Esophagus muscularis mucosa (tissue), 4 donors: ENCODE measurements around the gene RRP36. TPM values are rescaled to one million over a fixed set of nuclear protein-coding genes. Genes with fewer than 3 reads are reported as not detected.
A peak's percentile ranks its signal among the peaks of the same experiment; 100 is the strongest.

Source experiments
- DNase-seq: peaks from one replicate; pipeline ENCODE4 v3.0.0-alpha.2; 2017; ENCODE audit errors: extremely low spot score
- H3K27ac ChIP-seq, 4 donors: fragments of 200-600 bp; sonication (generic); replicated peaks in 1 of 4; 1 replicate in 3 of 4; 2 replicates in 1 of 4; pipeline ENCODE4 v1.5.1; 2016 to 2019; ENCODE audit warnings: mild to moderate bottlenecking in 1 of 4
- H3K27me3 ChIP-seq, 4 donors: fragments of 200-600 bp; sonication (generic); one replicate each; pipeline versions ENCODE4 v1.5.1 to v1.6.0; 2016 to 2019
- H3K36me3 ChIP-seq, 4 donors: fragments of 200-600 bp; sonication (generic); one replicate each; pipeline ENCODE4 v1.5.1; 2016 to 2019
- H3K4me1 ChIP-seq, 4 donors: fragments of 200-600 bp; sonication (generic); one replicate each; pipeline ENCODE4 v1.5.1; 2016 to 2019
- H3K4me3 ChIP-seq, 4 donors: fragments of 200-600 bp; sonication (generic); 1 replicate in 2 of 4; 2 replicates in 2 of 4; pipeline ENCODE4 v1.5.1; 2016 to 2019; ENCODE audit warnings: mild to moderate bottlenecking in 4 of 4, moderate library complexity in 1 of 4
- H3K9me3 ChIP-seq, 4 donors: fragments of 200-600 bp; sonication (generic); 1 replicate in 3 of 4; 2 replicates in 1 of 4; pipeline ENCODE4 v1.5.1; 2016 to 2019
- CTCF ChIP-seq, 3 experiments: fragments of 200-600 bp in 2 of 3; fragments of 450-650 bp in 1 of 3; sonication (generic) in 2 of 3; IDR thresholded peaks; one replicate each; pipeline ENCODE4 v1.5.1; 2017 to 2019; ENCODE audit warnings: antibody characterized with exemption in 3 of 3, mild to moderate bottlenecking in 2 of 3, moderate library complexity in 1 of 3
- EP300 ChIP-seq: sonication (generic); formaldehyde crosslinking; IDR thresholded peaks from one replicate; pipeline ENCODE4 v1.6.1; 2017; ENCODE audit warnings: antibody characterized with exemption
- POLR2A ChIP-seq: fragments of 450-650 bp; IDR thresholded peaks from one replicate; pipeline ENCODE4 v1.6.1; 2017; ENCODE audit warnings: antibody characterized with exemption, moderate library complexity, mild to moderate bottlenecking, low read depth
- POLR2AphosphoS5 ChIP-seq, 2 donors: sonication (generic); formaldehyde crosslinking; IDR thresholded peaks; one replicate each; pipeline ENCODE4 v1.6.1; 2017; ENCODE audit warnings: antibody characterized with exemption in 2 of 2
- WGBS: methylation state at CpG from one replicate; pipeline ENCODE4 v1.1.5; 2018; 5-methylcytosine and 5-hydroxymethylcytosine counted together
- intact Hi-C: fragments of 100-400 bp; cut with DNase I; formaldehyde crosslinking; loops from one replicate; pipeline ENCODE4 v1.15.1; 2023
- total RNA-seq, 4 donors: library from RNA; depleted of rRNA; stranded (reverse); fragments of >200 nt; gene quantifications; one replicate each; pipeline versions ENCODE4 v1.1.0 to v1.2.1, GENCODE V29; 2016

RRP36 gene
- total RNA-seq, 4 donors from 2014 or later, result 43.2 to 65.2 (median 51.4) TPM

- Histone ChIP-seq H3K4me3 (peak within 1 kb of the TSS; percentile 77 to 84 (median 81)), H3K9me3 (no peaks in the 10 kb centered on the region), H3K36me3 (peaks cover 24 to 57% (median 53%) of the 10 kb centered on the region in 4 donors), H3K4me1 (peaks cover 46 to 58% (median 53%) of the 10 kb centered on the region in 4 donors), H3K27me3 (no peaks in the 10 kb centered on the region), H3K27ac (peak within 1 kb of the TSS; percentile 85 to 87 (median 86))
- WGBS, result 0% methylated on average over 38 of the region's 51 CpGs
- peak; percentile 100 for DNase-seq
- intact Hi-C loops, result loop anchor here (5.0 to 10.0 kb wide), 2 partner anchors 109 to 128 kb away; no protein-coding TSS in a partner anchor
- peak in 1 of 3 experiments; percentile 20 for TF ChIP-seq CTCF (IDR thresholded peaks at IDR 0.05)
- no peak for TF ChIP-seq POLR2A
- TF ChIP-seq POLR2AphosphoS5 (IDR thresholded peaks at IDR 0.05), result peak; percentile 86 to 98
- TF ChIP-seq EP300, result no peak
These were observed 7.5 kb upstream of the RRP36 start, which contains the start of the genes KLHDC3 and MEA1 for GRCh38 chr6:43013843-43014433. Gene KLHDC3 (plus strand): TSS chr6:43014249. CDS start chr6:43017193, 2,944 bp downstream. Gene MEA1 (minus strand): TSS chr6:43013946. CDS start chr6:43013813, 133 bp downstream.

DNA sequence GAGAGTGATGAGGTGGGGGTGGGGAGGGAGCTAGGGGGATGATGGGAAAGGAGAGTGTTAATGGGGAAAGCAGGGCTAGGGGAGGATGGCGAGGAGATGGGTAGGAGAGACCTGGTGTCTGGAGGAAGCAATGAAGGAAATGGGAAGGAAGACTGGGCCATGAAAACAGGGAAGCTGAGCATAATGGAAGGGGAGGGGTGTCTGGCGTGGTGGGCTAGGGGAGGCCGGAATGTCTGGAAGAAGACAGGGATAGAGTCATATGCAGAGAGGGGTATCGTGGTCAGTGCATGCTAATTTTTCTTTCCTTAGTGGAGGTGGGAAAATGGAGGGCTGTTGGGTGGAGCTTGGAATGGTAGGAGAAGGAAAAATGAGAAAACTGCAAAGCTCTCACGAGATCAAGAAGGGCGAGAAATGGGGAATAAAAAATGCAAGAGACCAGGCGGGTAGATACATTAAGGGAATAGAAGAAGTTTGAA lies 7.0 kb upstream of the RRP36 start:
- TF ChIP-seq POLR2A, result no peak
- TF ChIP-seq EP300, result no peak
- no peak for TF ChIP-seq CTCF (IDR thresholded peaks at IDR 0.05)
- TF ChIP-seq POLR2AphosphoS5 (IDR thresholded peaks at IDR 0.05), result no peak
- Histone ChIP-seq H3K36me3 (peaks cover 26 to 57% (median 53%) of the 10 kb centered on the region in 4 donors), H3K4me3 (peak overlapping the region; percentile 77 to 84 (median 81)), H3K9me3 (no peaks in the 10 kb centered on the region), H3K27ac (peak overlapping the region; percentile 85 to 87 (median 85)), H3K4me1 (peaks cover 46 to 58% (median 53%) of the 10 kb centered on the region in 4 donors), H3K27me3 (no peaks in the 10 kb centered on the region)
- no peak for DNase-seq
- under 1% methylated on average over 7 of the region's 7 CpGs for WGBS
- intact Hi-C loops, result loop anchor here (5.0 to 10.0 kb wide), 2 partner anchors 110 to 128 kb away; no protein-coding TSS in a partner anchor

DNA sequence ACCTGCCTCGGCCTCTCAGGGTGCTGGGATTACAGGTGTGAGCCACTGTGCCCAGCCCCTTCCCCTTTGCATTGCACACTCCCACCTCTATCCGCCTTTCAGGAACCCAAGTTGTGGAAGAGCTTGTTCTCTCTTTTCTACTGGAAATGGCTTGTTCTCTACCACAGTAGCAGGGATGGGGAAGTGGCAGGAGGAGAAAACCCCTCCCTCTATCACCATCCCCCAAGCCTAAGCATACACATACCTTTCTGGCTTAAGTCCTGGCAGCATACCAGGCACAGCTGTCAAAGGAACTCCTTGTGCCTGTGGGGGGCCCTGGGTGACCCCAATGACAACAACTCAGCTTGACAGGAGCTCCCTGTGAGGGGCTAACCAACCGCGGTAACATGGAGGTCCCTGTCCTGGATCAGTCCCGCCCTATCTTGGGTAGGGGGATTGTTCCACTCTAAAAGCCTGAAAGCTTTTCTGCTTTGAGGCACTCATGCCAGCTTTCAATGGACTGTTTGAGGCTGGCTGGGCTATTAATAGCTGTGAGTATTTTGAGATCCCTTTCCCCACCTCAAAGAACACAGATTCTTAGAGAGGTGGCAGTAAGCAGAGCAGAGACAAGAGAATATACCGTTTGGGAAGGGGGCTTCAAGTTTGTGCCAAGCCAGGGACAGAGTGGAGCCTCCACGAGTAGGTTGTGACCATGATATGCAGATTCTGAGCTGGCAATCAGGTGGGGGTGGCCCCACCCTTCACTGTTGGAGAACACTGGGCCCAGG lies 5.1 kb upstream of the RRP36 start:
- no peaks in the 10 kb centered on the region for H3K9me3 ChIP-seq
- WGBS, result 63% methylated on average over 7 of the region's 7 CpGs
- peaks cover 12 to 50% (median 46%) of the 10 kb centered on the region in 4 donors for H3K36me3 ChIP-seq
- TF ChIP-seq POLR2A (no peak), CTCF (IDR thresholded peaks at IDR 0.05) (no peak), EP300 (no peak), POLR2AphosphoS5 (IDR thresholded peaks at IDR 0.05) (no peak)
- H3K4me1 ChIP-seq, result peaks cover 55 to 75% (median 62%) of the 10 kb centered on the region in 4 donors
- no peaks in the 10 kb centered on the region for H3K27me3 ChIP-seq
- peak overlapping the region; percentile 52 to 87 (median 74) for H3K27ac ChIP-seq
- intact Hi-C loops, result loop anchor here (5.0 to 10.0 kb wide), 2 partner anchors 36 to 112 kb away; partner anchors contain the start of gene CUL7
- H3K4me3 ChIP-seq, result peak overlapping the region in 3 of 4 donors; percentile 16 to 40 (median 22)
- no peak for DNase-seq

- intact Hi-C loops, result loop anchor here (5.0 to 10.0 kb wide), 2 partner anchors 35 to 112 kb away; partner anchors contain the start of gene CUL7
- Histone ChIP-seq H3K4me1 (peaks cover 55 to 72% (median 60%) of the 10 kb centered on the region in 4 donors), H3K36me3 (peaks cover 12 to 44% (median 40%) of the 10 kb centered on the region in 4 donors), H3K27ac (peak overlapping the region; percentile 52 to 87 (median 74)), H3K27me3 (no peaks in the 10 kb centered on the region), H3K9me3 (no peaks in the 10 kb centered on the region), H3K4me3 (peak overlapping the region in 3 of 4 donors; percentile 16 to 40 (median 22))
- TF ChIP-seq POLR2A (no peak), CTCF (IDR thresholded peaks at IDR 0.05) (no peak), EP300 (no peak)
- WGBS, result 83% methylated on average over 6 of the region's 12 CpGs
- no peak for DNase-seq
These were observed 4.5 kb upstream of the RRP36 start for GRCh38 chr6:43016943-43017334.
